ENCODE measurements around the gene ANKRD45.
A peak's percentile ranks its signal among the peaks of the same experiment; 100 is the strongest.
"Not testable (repeated sequence)": the region's sequence is repeated elsewhere in the genome, so short reads cannot be mapped to it uniquely, and the experiment has no call there.

The ANKRD45 gene, protein sequence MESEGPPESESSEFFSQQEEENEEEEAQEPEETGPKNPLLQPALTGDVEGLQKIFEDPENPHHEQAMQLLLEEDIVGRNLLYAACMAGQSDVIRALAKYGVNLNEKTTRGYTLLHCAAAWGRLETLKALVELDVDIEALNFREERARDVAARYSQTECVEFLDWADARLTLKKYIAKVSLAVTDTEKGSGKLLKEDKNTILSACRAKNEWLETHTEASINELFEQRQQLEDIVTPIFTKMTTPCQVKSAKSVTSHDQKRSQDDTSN

DNA sequence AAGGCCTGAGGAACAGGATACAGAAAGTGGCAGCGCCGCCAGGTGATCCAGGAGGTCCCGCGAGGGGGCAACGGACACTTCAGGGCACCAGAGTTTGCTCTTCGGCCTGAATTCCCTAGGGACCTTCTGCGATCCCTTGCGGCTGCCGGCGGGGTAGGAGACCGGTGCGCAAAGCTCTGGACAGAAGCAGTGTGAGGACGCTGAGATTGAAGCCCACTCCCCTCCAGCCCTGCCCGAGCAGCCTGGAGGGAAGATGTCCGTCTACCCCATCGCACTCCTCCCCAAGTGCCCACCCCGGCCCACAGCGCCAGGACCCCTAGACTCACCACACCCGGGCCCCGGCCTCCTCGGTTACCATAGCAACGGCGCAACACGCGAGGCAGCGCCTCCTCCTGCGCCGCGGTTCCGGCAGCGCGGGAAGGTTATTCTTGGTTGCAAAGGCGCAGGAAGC is at the start of gene ANKRD45:
ANKRD45 (minus strand) TSS at position 361 of the 451 bp plus-strand sequence. CDS start 10,433 bp downstream, outside the sequence.
- no peak for DNase-seq (ENCODE audit: low read depth in 2 of 2)

DNA sequence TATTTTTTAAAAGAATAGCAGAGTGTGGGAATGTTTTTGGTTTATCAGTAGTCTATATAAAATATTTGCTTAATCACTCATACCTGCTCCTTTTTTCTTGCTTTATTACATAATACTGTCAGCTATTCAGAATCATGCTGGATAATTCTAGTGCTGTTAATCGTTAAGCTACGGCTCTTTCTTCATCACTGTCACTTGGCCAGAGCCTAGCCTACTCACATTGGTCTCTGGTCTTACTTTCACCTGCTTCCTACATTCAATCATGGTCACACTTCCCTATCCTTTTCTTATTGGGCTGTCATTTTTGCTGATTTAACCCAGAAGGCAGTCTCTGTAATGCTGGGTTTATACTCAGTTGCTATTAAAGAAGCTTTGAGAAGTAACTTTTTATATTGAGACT is 47.6 kb upstream of the ANKRD45 start:
- no peak for DNase-seq (ENCODE audit: low read depth in 2 of 2)

DNA sequence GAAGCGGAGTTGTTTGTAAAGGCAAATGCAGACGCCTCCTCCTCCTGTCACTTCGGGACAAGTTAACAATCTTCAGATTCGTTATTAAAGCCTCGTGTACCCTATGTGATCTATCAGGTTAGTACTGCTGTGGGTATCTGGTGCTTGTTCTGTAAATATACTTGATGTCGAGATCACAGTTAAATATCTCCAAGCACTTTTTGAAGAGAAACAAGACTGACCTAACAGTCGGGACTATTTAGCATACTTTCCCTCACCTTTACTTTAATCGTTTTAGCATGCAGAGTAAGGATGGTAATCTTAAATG is 45.8 kb upstream of the ANKRD45 start:
- DNase-seq (ENCODE audit: low read depth in 2 of 2), result no peak

DNA sequence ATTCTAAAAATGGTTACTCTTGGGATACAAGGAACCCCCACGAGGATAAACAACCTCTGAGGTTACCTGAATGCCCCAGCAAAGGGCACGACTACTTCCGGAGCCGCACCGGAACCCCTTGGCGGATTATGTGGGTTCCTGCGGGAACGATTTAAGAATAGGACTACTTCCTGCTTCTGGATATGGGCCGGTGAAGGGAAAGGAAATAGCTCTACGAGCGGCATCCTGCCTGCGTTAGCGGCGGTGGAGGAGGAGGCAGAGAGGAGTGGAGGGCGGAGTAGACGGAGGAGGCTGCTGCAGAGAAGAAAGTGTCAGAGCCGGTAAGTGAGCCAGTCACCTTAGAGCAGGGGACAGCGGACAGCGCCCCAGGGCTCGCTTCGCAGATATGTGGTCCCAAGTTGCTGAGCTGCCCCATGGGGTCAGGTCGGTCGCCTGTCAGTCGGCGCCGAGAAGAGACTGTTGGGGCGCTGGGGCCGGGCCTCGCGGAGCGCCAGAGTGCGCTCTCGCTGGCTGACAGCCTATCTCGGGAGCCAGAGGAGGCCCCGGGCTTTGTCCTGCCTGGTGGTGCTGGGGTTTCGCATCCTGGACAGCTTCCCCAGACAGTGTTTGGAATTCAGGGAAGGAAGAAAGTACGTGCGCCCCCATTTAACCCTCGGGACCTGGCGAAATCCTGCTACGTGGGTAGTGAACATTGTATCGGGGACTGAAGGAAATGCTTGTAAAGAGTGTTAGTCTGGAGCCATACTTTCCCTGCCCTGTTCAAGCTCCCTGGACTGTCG is 45.3 kb upstream of the ANKRD45 start, which contains the start of gene KLHL20:
KLHL20 (plus strand) TSS at position 223 of the 779 bp plus-strand sequence. CDS start 1,063 bp downstream, outside the sequence.
- peak; percentile 63 for DNase-seq (ENCODE audit: low read depth in 2 of 2)

DNA sequence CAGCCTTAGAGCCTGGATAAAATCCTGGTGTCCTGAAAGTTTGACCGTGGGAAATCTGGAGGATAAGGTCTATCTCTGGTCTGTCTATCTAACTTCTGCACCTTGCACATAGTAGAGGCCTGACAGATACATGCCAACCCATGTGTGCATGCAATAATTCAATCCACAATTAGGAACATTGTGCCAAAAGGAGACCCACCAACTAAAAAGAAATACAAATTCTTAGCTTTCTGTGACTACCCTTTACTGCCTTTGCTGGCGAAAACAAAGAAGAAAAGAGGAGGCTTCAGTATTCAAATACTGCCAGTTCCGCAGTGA is 44.7 kb upstream of the ANKRD45 start:
- DNase-seq (ENCODE audit: low read depth in 2 of 2), result no peak

DNA sequence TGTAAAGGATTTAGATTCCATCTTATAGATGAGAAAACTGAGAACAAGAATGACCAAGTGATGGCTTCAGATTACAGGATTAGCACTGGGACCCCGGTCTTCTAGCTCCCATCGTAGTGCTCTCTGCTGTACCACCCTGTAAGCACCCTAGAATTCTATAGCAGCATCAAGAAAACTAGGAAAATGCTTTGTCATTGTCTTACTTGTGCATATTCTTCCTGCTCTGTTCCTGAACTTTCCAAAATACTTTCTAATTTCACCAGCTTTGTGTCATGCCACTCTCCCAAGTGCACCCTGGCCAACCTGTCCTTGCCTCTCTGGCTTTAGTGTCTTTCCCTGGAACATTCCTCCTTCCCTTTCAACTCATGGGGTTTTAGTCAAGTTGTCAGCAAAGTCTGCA is 39.1 kb upstream of the ANKRD45 start:
- DNase-seq (ENCODE audit: low read depth in 2 of 2), result no peak

DNA sequence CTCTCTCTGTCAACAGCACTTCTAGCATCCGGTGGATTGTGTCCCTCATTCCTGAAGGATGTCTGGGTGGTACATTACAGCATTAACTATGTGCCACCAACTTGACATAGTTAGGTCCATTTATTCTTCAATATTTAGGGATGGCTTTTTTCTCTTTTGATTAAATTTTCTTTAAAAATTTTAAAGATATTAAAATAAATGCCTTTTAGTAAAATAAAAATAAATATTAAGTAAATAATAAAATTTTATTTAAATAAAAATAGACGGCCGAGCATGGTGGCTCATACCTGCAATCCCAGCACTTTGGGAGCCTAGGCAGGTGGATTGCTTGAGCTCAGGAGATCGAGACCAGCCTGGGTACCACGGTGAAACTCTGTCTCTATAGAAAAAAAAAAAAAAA is 35.5 kb upstream of the ANKRD45 start:
- DNase-seq (ENCODE audit: low read depth in 2 of 2), result no peak

DNA sequence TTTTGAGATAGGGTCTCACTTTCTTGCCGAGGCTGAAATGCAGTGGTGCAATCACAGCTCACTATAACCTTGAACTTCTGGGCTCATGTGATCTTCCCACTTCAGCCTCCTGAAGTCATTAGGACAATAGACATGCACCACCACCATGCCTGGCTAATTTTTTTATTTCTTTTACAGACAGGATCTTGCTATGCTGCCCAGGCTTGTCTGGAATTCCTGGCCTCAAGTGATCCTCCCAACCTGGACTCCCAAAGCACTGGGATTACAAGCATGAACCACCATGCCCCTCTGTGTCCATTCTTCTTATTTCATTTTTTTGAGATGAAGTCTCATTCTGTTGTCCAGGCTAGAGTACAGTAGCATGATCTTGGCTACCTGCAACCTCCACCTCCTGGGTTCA is 33.1 kb upstream of the ANKRD45 start:
- DNase-seq (ENCODE audit: low read depth in 2 of 2), result no peak

DNA sequence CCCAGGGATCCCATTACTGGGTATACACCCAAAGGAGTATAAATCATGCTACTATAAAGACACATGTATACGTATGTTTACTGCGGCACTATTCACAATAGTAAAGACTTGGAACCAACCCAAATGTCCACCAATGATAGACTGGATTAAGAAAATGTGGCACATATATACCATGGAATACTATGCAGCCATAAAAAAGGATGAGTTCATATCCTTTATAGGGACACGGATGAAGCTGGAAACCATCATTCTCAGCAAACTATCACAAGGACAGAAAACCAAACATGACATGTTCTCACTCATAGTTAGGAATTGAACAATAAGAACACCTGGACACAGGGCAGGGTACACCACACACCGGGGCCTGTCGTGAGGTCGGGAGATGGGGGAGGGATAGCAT is 31.6 kb upstream of the ANKRD45 start:
- not testable (repeated sequence) for DNase-seq (ENCODE audit: low read depth in 2 of 2)

DNA sequence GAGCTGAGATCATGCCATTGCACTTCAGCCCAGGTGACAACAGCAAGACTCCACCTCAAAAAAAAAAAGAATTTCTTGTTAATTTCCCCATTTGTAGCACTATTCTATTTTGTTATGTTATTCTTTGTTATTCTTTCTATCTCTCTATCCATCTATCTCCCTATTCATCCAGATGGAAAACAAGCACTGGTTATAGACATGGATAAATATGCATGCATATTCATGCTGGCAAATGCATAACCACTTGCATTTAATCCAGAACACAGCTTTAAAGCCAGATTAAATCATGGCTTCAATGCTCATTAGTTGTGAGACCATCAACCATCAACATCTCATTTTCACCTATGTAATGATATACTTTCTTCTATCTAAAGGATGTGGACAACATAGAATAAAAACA is 23.6 kb upstream of the ANKRD45 start:
- no peak for DNase-seq (ENCODE audit: low read depth in 2 of 2)

DNA sequence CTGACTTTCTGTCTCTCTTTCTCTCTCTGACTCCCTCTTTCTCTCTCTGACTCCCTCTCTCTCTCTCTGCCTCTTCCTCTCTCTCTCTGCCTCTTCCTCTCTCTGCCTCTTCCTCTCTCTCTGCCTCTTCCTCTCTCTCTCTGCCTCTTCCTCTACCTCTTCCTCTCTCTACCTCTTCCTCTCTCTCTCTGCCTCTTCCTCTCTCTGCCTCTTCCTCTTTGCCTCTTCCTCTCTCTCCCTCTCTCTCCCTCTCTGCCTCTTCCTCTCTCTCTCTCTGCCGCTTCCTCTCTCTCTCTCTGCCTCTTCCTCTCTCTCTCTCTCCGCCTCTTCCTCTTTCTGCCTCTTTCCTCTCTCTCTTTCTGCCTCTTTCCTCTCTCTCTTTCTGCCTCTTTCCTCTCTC is 18.6 kb upstream of the ANKRD45 start:
- DNase-seq (ENCODE audit: low read depth in 2 of 2), result no peak

DNA sequence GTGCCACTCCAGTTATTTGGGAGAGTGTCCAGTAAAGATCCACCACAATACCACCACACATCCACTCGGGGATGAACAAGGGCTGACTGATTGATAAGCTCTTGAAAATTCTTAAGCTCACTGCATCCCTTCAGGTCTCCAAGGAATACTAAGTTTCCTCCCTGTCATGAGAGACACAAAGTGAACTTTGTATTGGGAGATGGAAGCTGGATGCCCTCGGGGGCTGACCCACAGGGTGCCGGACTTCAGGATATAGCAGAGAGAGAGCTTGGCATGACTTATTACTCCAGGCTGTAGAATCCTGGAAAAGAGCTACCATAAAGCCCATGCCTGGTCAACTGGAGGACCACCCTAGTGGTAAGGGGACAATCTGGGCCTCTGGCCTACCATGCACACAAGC is 15.5 kb upstream of the ANKRD45 start:
- DNase-seq (ENCODE audit: low read depth in 2 of 2), result not testable (repeated sequence)

DNA sequence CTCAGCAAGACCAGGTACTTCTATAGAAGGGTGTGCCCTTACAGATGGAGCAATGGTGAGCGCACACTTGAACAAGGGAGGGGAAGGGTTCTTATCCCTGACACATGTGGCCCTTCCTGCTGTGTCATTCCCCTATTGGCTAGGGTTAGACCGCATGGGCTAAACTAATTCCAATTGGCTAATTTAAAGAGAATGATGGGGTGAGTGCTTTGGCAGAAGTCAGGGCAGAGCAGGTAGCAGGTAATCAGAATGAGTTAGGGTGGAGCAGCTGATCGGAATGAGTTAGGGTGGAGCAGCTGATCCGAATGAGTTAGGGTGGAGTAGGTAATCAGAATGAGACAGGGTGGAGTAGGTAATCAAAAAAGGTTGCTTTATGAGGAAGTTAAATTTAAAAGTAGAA is 14.2 kb upstream of the ANKRD45 start:
- not testable (repeated sequence) for DNase-seq (ENCODE audit: low read depth in 2 of 2)

DNA sequence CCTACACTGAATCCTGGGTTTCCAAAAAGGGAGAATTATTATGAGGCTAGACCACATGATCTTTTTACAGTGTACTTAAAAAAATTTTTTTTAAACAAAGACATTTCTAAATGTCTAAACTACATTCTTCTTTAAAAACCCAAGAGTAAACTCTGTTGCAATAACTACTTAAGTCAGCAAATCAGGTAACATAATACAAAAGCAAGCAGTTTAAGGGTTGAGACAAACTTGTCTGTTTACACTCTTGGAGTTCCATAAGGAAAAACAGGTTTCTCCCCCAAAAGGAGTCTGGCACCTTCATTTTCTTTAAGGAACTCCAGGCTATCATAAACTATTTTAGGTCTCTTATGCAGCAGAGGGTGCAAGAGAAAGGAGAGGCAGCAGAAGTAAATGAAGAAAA is 12.5 kb upstream of the ANKRD45 start:
- DNase-seq (ENCODE audit: low read depth in 2 of 2), result no peak

DNA sequence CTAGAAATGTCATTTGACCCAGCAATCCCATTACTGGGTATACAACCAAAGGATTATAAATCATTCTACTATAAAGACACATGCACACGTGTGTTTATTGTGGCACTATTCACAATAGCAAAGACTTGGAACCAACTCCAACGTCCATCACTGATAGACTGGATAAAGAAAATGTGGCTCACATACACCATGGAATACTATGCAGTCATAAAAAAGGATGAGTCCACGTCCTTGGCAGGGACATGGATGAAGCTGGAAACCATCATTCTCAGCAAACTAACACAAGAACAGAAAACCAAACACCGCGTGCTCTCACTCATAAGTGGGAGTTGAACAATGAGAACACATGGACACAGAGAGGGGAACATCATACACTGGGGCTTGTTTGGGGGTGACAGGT is 10.5 kb upstream of the ANKRD45 start:
- DNase-seq (ENCODE audit: low read depth in 2 of 2), result not testable (repeated sequence)

DNA sequence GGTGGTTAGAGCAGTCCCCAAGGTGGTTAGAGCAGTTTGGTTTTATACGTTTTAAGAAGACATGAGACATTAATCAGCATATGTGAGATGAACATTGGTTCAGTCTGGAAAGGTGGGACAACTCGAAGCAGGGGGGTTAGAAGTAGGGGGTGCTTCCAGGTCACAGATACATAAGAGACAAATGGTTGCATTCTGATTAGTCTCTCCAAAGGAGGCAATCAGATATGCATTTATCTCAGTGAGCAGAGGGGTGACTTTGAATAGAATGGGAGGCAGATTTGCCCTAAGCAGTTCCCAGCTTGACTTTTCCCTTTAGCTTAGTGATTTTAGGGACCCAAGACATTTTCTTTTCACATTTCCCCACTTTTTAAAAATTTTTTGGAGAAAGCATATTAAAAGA is 4.8 kb upstream of the ANKRD45 start:
- not testable (repeated sequence) for DNase-seq (ENCODE audit: low read depth in 2 of 2)

DNA sequence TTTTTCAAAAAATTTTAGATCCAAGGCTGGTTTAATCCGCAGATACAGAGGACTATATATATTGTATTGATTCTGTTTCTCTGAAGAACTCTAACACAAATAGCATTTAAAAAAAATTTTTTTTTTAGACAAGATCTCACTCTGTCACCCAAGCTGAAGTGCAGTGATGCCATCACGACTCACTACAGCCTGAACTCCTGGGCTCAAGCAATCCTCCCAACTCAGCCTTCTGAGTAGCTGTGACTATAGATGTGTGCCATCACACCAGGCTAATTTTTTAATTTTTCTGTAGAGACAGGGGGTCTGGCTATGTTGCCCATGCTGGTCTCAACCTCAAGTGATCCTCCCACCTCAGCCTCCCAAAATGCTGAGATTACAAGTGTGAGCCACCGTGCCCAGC is 3.0 kb downstream of the ANKRD45 start:
- no peak for DNase-seq (ENCODE audit: low read depth in 2 of 2)

DNA sequence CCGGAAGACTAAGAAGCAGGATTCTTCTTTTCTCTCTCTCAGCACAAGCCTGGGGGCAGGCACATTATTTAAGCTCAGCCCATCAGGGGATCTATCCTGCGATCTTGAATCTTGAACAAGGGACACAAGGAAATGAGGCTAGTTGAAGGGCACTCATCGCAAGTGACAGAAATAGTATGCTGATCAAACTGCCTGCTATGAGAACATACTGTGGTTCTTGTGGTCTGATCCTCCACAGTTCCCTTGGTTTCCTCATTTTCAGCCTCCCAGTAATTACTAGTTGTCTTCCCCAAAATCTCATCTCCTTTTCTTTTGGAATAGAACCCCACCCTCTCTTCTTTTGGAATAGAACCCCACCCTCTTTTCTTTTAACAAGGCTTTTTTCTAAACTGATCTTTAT is 6.5 kb downstream of the ANKRD45 start:
- DNase-seq (ENCODE audit: low read depth in 2 of 2), result no peak

DNA sequence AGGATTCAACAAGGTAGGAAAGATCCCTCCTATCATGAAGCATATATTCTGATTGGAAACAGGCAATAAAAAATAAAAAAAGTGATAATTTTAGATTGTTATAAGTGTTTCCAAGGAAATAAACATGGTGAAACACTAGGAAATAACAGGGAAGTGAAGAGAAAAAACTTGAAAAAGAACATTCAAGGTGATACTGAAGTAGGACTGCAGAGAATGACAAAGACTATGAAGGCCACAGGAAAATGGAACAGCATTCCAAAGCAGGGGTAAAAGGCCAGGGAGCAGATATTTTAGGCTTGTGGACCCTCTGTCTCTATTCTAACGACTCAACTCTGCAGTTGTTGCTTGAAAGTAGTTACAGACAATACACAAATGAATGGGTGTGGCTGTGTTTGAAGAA is 7.9 kb downstream of the ANKRD45 start:
- DNase-seq (ENCODE audit: low read depth in 2 of 2), result no peak

DNA sequence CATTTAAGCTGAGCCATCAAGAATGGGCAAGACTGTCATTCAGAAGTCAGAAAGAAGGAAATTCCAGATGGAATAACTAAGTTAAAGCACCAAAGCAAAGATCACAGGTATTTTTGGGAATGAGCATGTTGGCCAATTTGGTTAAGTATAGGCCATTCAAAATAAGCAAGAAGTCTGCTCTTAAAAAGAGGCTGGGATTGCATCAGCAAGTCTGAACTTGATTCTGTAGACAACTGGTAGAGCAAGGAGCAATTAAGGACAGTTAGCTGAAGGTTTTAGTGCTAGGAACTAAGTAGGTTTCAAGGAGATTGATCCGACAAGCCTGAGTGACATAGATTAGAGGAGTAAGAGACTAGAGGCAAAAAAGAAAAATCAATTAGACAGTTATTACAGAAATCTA is 8.4 kb downstream of the ANKRD45 start:
- no peak for DNase-seq (ENCODE audit: low read depth in 2 of 2)

DNA sequence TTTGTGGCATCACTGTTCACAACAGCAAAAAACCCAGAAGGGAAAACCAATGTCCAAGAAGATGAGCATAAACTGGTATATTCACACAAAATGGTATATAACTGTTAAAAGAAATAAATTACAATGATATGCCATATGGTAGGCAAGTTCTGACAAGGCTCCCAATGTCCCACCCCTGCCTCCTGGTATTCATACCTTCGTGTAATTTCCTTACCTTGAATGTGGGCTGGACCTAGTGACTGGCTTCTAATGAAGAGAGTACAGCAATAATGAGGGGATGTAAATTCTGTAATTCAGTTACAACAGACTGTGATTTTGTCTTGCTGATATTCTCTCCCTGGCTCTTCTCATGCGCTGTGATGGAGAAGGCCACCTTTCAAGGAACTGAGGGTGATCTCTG is 9.3 kb downstream of the ANKRD45 start:
- no peak for DNase-seq (ENCODE audit: low read depth in 2 of 2)

DNA sequence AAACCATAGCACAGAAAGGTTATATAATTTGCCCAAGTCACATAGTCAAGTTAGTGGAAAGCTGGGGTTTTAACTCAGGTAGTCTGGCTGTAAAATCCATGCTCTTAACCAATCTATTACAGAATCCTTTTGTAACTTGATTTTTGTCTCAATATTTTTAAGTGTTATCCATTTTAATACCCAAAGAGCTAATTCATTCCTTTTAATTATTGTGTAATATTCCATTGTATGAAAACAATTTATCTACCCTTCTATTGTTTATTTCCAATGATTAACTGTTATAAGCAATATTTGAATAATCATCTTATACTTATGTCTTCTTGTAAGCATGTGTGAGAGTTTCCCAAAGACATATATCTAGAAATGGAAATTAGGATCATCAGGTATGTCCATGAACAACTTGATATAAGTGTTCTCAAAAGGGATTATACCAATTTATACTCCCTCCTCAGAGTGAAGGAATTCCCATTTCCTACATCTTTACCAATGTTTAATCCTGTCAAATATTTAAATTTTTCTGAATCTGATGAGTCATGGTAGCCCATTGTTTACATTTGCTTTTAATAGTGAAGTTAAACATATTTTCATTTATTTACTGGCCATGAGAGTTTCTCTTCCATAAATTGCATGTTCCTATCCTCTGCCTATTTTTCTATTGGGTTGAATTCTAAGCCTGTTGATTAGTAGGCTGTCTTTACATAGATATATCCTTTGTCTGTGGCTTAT is 20.6 kb downstream of the ANKRD45 start:
- DNase-seq (ENCODE audit: low read depth in 2 of 2), result no peak

DNA sequence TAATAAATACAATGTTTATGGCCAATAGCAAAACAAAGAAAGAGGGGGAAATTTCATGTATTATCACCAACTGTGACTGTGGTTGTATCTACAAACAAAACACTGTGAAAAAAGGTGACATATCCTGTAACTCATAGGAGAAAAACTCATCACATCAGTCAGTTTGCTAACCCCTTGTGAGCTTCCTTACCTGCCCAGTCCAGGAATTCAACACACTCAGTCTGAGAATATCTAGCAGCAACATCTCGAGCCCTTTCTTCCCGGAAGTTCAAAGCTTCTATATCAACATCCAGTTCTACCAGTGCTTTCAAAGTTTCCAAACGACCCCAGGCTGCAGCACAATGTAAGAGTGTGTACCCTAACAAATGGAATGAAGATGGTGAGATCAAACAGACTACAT is 23.0 kb downstream of the ANKRD45 start:
- DNase-seq (ENCODE audit: low read depth in 2 of 2), result no peak

All from stimulated activated CD4-positive, alpha-beta T cell treated with anti-CD3 and anti-CD28 coated beads, Interleukin-1b, Interleukin-23, amount 100 ng/mL, for 1 hour (primary cell).